Suppressor macrophage (primary cell): ENCODE data around the gene UBA3.

ENCODE experiments used
- DNase-seq, 4 experiments: peaks; one replicate each; pipeline ENCODE4 v3.0.0-alpha.2; 2020 to 2022
- total RNA-seq, 17 experiments: gene quantifications; one replicate each; lab custom pipeline; 2026; ENCODE audit warnings: mixed read lengths in 6 of 17, inconsistent platforms in 3 of 17; lab: John Stamatoyannopoulos, UW

The UBA3 gene
- 25.6 to 78.8 (median 50.4) reads per million in 17 experiments for total RNA-seq

GRCh38 chr3:69080233-69080920, at the start of gene UBA3:
UBA3 (minus strand) TSS chr3:69080365; CDS start chr3:69080353, 12 bp downstream.
- peak; percentile 87 to 97 (median 94) for DNase-seq

GRCh38 chr3:69129531-69129930, 49.4 kb upstream of the UBA3 start:
- no peak for DNase-seq

- no peak for DNase-seq
These were observed 48.3 kb upstream of the UBA3 start for GRCh38 chr3:69128509-69128908.

GRCh38 chr3:69126999-69127398, 46.8 kb upstream of the UBA3 start:
- DNase-seq, result no peak

GRCh38 chr3:69126216-69126615, 46.1 kb upstream of the UBA3 start:
- no peak for DNase-seq

GRCh38 chr3:69122403-69122802, 42.2 kb upstream of the UBA3 start, which contains the start of gene LMOD3:
LMOD3 (minus strand) TSS chr3:69122595; CDS start chr3:69122386, 209 bp downstream.
- no peak for DNase-seq

GRCh38 chr3:69121950-69122349, 41.8 kb upstream of the UBA3 start:
- peak in 3 of 4 experiments; percentile 7 to 25 (median 11) for DNase-seq

GRCh38 chr3:69121513-69121912, 41.3 kb upstream of the UBA3 start:
- DNase-seq, result no peak

- peak; percentile 73 to 82 (median 76) for DNase-seq
These were observed 40.8 kb upstream of the UBA3 start for GRCh38 chr3:69120879-69121464.

GRCh38 chr3:69119681-69120080, 39.5 kb upstream of the UBA3 start:
- DNase-seq, result no peak

- DNase-seq, result no peak
These were observed 39.0 kb upstream of the UBA3 start for GRCh38 chr3:69119138-69119537.

- DNase-seq, result no peak
These were observed 38.4 kb upstream of the UBA3 start for GRCh38 chr3:69118555-69118954.

- DNase-seq, result no peak
These were observed 36.7 kb upstream of the UBA3 start for GRCh38 chr3:69116897-69117296.

GRCh38 chr3:69116162-69116561, 36.0 kb upstream of the UBA3 start:
- DNase-seq, result no peak

GRCh38 chr3:69115731-69116130, 35.6 kb upstream of the UBA3 start:
- no peak for DNase-seq

GRCh38 chr3:69113536-69113935, 33.4 kb upstream of the UBA3 start:
- no peak for DNase-seq

GRCh38 chr3:69110941-69111546, 30.9 kb upstream of the UBA3 start:
- DNase-seq, result no peak

- no peak for DNase-seq
These were observed 28.6 kb upstream of the UBA3 start for GRCh38 chr3:69108811-69109210.

- DNase-seq, result no peak
These were observed 27.7 kb upstream of the UBA3 start for GRCh38 chr3:69107841-69108240.

GRCh38 chr3:69105320-69105719, 25.2 kb upstream of the UBA3 start:
- DNase-seq, result no peak

- no peak for DNase-seq
These were observed 24.4 kb upstream of the UBA3 start for GRCh38 chr3:69104586-69104985.

GRCh38 chr3:69103123-69103522, 23.0 kb upstream of the UBA3 start:
- no peak for DNase-seq

- DNase-seq, result no peak
These were observed 22.2 kb upstream of the UBA3 start for GRCh38 chr3:69102384-69102783.

GRCh38 chr3:69099576-69099975, 19.4 kb upstream of the UBA3 start:
- no peak for DNase-seq
